BLaER1 (cell line): ENCODE measurements around the gene ECPAS.
"Not testable (repeated sequence)": the region's sequence is repeated elsewhere in the genome, so short reads cannot be mapped to it uniquely, and the experiment has no call there.

Experiments
- H3K27ac ChIP-seq: shearing (Covaris generic); formaldehyde crosslinking; 2 replicates; pipeline ENCODE4 v1.8.1; 2022
- H3K27me3 ChIP-seq: shearing (Covaris generic); formaldehyde crosslinking; 2 replicates; pipeline ENCODE4 v1.8.1; 2022
- H3K36me3 ChIP-seq: shearing (Covaris generic); formaldehyde crosslinking; 2 replicates; pipeline ENCODE4 v1.8.1; 2022
- H3K4me1 ChIP-seq: shearing (Covaris generic); formaldehyde crosslinking; 2 replicates; pipeline ENCODE4 v1.8.1; 2022
- H3K4me2 ChIP-seq: shearing (Covaris generic); formaldehyde crosslinking; 2 replicates; pipeline ENCODE4 v1.8.1; 2022
- H3K4me3 ChIP-seq: shearing (Covaris generic); formaldehyde crosslinking; 2 replicates; pipeline ENCODE4 v1.8.1; 2022
- H3K9ac ChIP-seq: shearing (Covaris generic); formaldehyde crosslinking; 2 replicates; pipeline ENCODE4 v1.8.1; 2022
- H3K9me3 ChIP-seq: shearing (Covaris generic); formaldehyde crosslinking; 2 replicates; pipeline ENCODE4 v1.8.1; 2022
- H4K20me1 ChIP-seq: shearing (Covaris generic); formaldehyde crosslinking; 2 replicates; pipeline ENCODE4 v1.8.1; 2022
- Cebpa-rat ChIP-seq: shearing (Covaris generic); IDR thresholded peaks from 2 replicates; pipeline ENCODE4 v1.8.1; 2022

Gene ECPAS

GRCh38 chr9:111483858-111484571, at the start of gene ECPAS:
Gene ECPAS, minus strand, starts transcription at chr9:111484383. Its CDS starts 11,465 bp downstream, at chr9:111472918.
- Histone ChIP-seq H3K9me3 (0 out of 2 replicates have a peak, but pooled peaks cover 7% of the 10 kb centered on the region), H3K4me2 (peak within 1 kb of the TSS; percentile 70), H3K4me3 (peak within 1 kb of the TSS; percentile 96), H3K4me1 (peaks cover 25% of the 10 kb centered on the region), H4K20me1 (peaks cover 40% of the 10 kb centered on the region), H3K9ac (peak within 1 kb of the TSS; percentile 96), H3K27me3 (no peaks in the 10 kb centered on the region), H3K27ac (peak within 1 kb of the TSS; percentile 97), H3K36me3 (no peaks in the 10 kb centered on the region)
- no peak for TF ChIP-seq Cebpa-rat

- no peaks in the 10 kb centered on the region for H3K36me3 ChIP-seq
- no peak overlapping the region for H3K9ac ChIP-seq
- no peak for TF ChIP-seq Cebpa-rat
- no peaks in the 10 kb centered on the region for H3K27me3 ChIP-seq
- peaks cover 76% of the 10 kb centered on the region for H3K9me3 ChIP-seq
- H3K4me3 ChIP-seq: no peak overlapping the region
- H3K4me1 ChIP-seq: no peaks in the 10 kb centered on the region
- H3K27ac ChIP-seq: no peak overlapping the region
- no peak overlapping the region for H3K4me2 ChIP-seq
- H4K20me1 ChIP-seq: no peaks in the 10 kb centered on the region
Measured at GRCh38 chr9:111533099-111533790, 49.1 kb upstream of the ECPAS start.

GRCh38 chr9:111531716-111532115, 47.5 kb upstream of the ECPAS start:
- Histone ChIP-seq H3K9me3 (peaks cover 61% of the 10 kb centered on the region), H3K4me1 (no peaks in the 10 kb centered on the region), H3K36me3 (no peaks in the 10 kb centered on the region), H4K20me1 (no peaks in the 10 kb centered on the region), H3K4me3 (no peak overlapping the region), H3K27me3 (no peaks in the 10 kb centered on the region), H3K4me2 (no peak overlapping the region), H3K27ac (no peak overlapping the region), H3K9ac (no peak overlapping the region)
- no peak for TF ChIP-seq Cebpa-rat

GRCh38 chr9:111529787-111530186, 45.6 kb upstream of the ECPAS start:
- no peak overlapping the region for H3K4me3 ChIP-seq
- no peaks in the 10 kb centered on the region for H4K20me1 ChIP-seq
- H3K9me3 ChIP-seq: peaks cover 55% of the 10 kb centered on the region
- no peak for TF ChIP-seq Cebpa-rat
- no peaks in the 10 kb centered on the region for H3K36me3 ChIP-seq
- no peaks in the 10 kb centered on the region for H3K27me3 ChIP-seq
- no peak overlapping the region for H3K27ac ChIP-seq
- no peak overlapping the region for H3K4me2 ChIP-seq
- no peaks in the 10 kb centered on the region for H3K4me1 ChIP-seq
- H3K9ac ChIP-seq: no peak overlapping the region

GRCh38 chr9:111527347-111527746, 43.2 kb upstream of the ECPAS start:
- H3K9me3 ChIP-seq: peaks cover 46% of the 10 kb centered on the region
- no peaks in the 10 kb centered on the region for H3K36me3 ChIP-seq
- H3K9ac ChIP-seq: no peak overlapping the region
- H3K4me3 ChIP-seq: no peak overlapping the region
- H3K27me3 ChIP-seq: no peaks in the 10 kb centered on the region
- H3K27ac ChIP-seq: no peak overlapping the region
- TF ChIP-seq Cebpa-rat: no peak
- no peaks in the 10 kb centered on the region for H4K20me1 ChIP-seq
- no peaks in the 10 kb centered on the region; the same call in 1 of the 2 replicates for H3K4me1 ChIP-seq
- no peak overlapping the region for H3K4me2 ChIP-seq

GRCh38 chr9:111525056-111525977, 41.1 kb upstream of the ECPAS start, which contains the start of gene ZNF483:
Gene ZNF483, plus strand, starts transcription at chr9:111525179. Its CDS starts 2,217 bp downstream, at chr9:111527396.
- H3K27me3 ChIP-seq: no peaks in the 10 kb centered on the region
- no peak within 1 kb of the TSS for H3K9ac ChIP-seq
- H3K4me2 ChIP-seq: no peak within 1 kb of the TSS
- TF ChIP-seq Cebpa-rat: no peak
- H3K4me1 ChIP-seq: no peaks in the 10 kb centered on the region; the same call in 1 of the 2 replicates
- no peaks in the 10 kb centered on the region for H4K20me1 ChIP-seq
- no peak within 1 kb of the TSS for H3K27ac ChIP-seq
- H3K4me3 ChIP-seq: no peak within 1 kb of the TSS
- no peaks in the 10 kb centered on the region for H3K36me3 ChIP-seq
- H3K9me3 ChIP-seq: peaks cover 48% of the 10 kb centered on the region

- no peaks in the 10 kb centered on the region; the same call in 1 of the 2 replicates for H3K4me1 ChIP-seq
- no peak overlapping the region for H3K9ac ChIP-seq
- H3K4me3 ChIP-seq: no peak overlapping the region
- no peak for TF ChIP-seq Cebpa-rat
- peaks cover 50% of the 10 kb centered on the region for H3K9me3 ChIP-seq
- no peaks in the 10 kb centered on the region for H4K20me1 ChIP-seq
- H3K36me3 ChIP-seq: no peaks in the 10 kb centered on the region
- no peak overlapping the region for H3K27ac ChIP-seq
- no peaks in the 10 kb centered on the region for H3K27me3 ChIP-seq
- no peak overlapping the region for H3K4me2 ChIP-seq
Measured at GRCh38 chr9:111524731-111525055, 40.5 kb upstream of the ECPAS start.

GRCh38 chr9:111516061-111516465, 31.9 kb upstream of the ECPAS start:
- no peaks in the 10 kb centered on the region for H3K27me3 ChIP-seq
- peaks cover 29% of the 10 kb centered on the region for H3K9me3 ChIP-seq
- H3K4me2 ChIP-seq: no peak overlapping the region
- no peaks in the 10 kb centered on the region for H3K36me3 ChIP-seq
- H3K27ac ChIP-seq: no peak overlapping the region
- no peaks in the 10 kb centered on the region for H4K20me1 ChIP-seq
- no peak overlapping the region for H3K9ac ChIP-seq
- no peak overlapping the region for H3K4me3 ChIP-seq
- no peak for TF ChIP-seq Cebpa-rat
- no peaks in the 10 kb centered on the region for H3K4me1 ChIP-seq

GRCh38 chr9:111514967-111515366, 30.8 kb upstream of the ECPAS start:
- TF ChIP-seq Cebpa-rat: no peak
- Histone ChIP-seq H3K9ac (no peak overlapping the region), H3K4me2 (no peak overlapping the region), H3K9me3 (peaks cover 29% of the 10 kb centered on the region), H3K4me1 (no peaks in the 10 kb centered on the region), H3K27me3 (no peaks in the 10 kb centered on the region), H3K36me3 (no peaks in the 10 kb centered on the region), H3K4me3 (no peak overlapping the region), H4K20me1 (no peaks in the 10 kb centered on the region), H3K27ac (no peak overlapping the region)

GRCh38 chr9:111511581-111511980, 27.4 kb upstream of the ECPAS start:
- H3K4me1 ChIP-seq, H3K27me3 ChIP-seq, H3K9ac ChIP-seq, H3K27ac ChIP-seq, H4K20me1 ChIP-seq, H3K4me3 ChIP-seq, H3K4me2 ChIP-seq, H3K36me3 ChIP-seq: not testable (repeated sequence)
- H3K9me3 ChIP-seq: peaks cover 23% of the 10 kb centered on the region
